PC-3 (cell line): ENCODE results near the gene SH3RF3.

Source experiments
- CTCF ChIP-seq: fragments of 300-600 bp; sonication (generic); conservative IDR thresholded peaks from 2 replicates; pipeline ENCODE4 v1.5.1; 2017; ENCODE audit warnings: antibody characterized with exemption, low read depth, mild to moderate bottlenecking, low read length
- EZH2 ChIP-seq: fragments of 300-600 bp; sonication (generic); IDR thresholded peaks from one replicate; pipeline ENCODE4 v1.6.1; 2017; ENCODE audit warnings: antibody characterized with exemption, mild to moderate bottlenecking, low read length; ENCODE audit not compliant: unreplicated experiment

GRCh38 chr2:109234355-109234754 is 105.3 kb downstream of the SH3RF3 start:
- TF ChIP-seq EZH2 (no peak), CTCF (no peak)
